GM12878 (cell line): ENCODE results near the gene PEAR1.

Experiments used
- FOXM1 ChIP-seq: IDR thresholded peaks from 2 replicates; pipeline ENCODE4 v1.6.1; 2012; ENCODE audit warnings: low read depth, mild to moderate bottlenecking, inconsistent platforms, low read length, moderate library complexity
- JUND ChIP-seq: IDR thresholded peaks from 2 replicates; pipeline ENCODE4 v1.6.1; 2012; ENCODE audit warnings: low read depth, mild to moderate bottlenecking, low read length, improper control_type of control experiment, moderate library complexity
- KDM1A ChIP-seq: fragments of 200-600 bp; sonication (generic); IDR thresholded peaks from 2 replicates; pipeline ENCODE4 v1.6.1; 2016; ENCODE audit warnings: borderline replicate concordance
- SUPT20H ChIP-seq: IDR thresholded peaks from 2 replicates; pipeline ENCODE4 v1.6.1; 2011; ENCODE audit warnings: low read depth, mild to moderate bottlenecking, low read length, moderate library complexity, borderline replicate concordance; ENCODE audit not compliant: control insufficient read depth
- USF2 ChIP-seq: IDR thresholded peaks from 2 replicates; pipeline ENCODE4 v1.6.1; 2011; ENCODE audit warnings: low read depth, low read length, improper control_type of control experiment, borderline replicate concordance

- TF ChIP-seq SUPT20H (no peak), JUND (no peak), USF2 (no peak), FOXM1 (no peak), KDM1A (no peak)
Measured at GRCh38 chr1:156958247-156958714, 64.8 kb downstream of the PEAR1 start.
